Astrocyte (in vitro differentiated cells and primary cell): ENCODE data around the gene CIDEB. TPM values are rescaled to one million over a fixed set of nuclear protein-coding genes. Genes with fewer than 3 reads are reported as not detected.
A peak's percentile ranks its signal among the peaks of the same experiment; 100 is the strongest.

Source experiments
- DNase-seq: peaks from one replicate; pipeline ENCODE4 v3.0.0-alpha.2; 2010; ENCODE audit warnings: low read depth
- FAIRE-seq: peaks from 2 replicates; lab custom pipeline; 2011; peaks lifted over from hg19 to GRCh38; lab: Jason Lieb, UNC
- H2AFZ ChIP-seq: 2 replicates; pipeline ENCODE4 v1.6.0; 2012; ENCODE audit warnings: low read depth, low read length, inconsistent platforms
- H3K27ac ChIP-seq: 2 replicates; pipeline ENCODE4 v1.5.1; 2011; ENCODE audit warnings: low read depth, low read length, inconsistent platforms
- H3K27me3 ChIP-seq: 2 replicates; pipeline ENCODE4 v1.6.0; 2011; ENCODE audit warnings: low read length, inconsistent platforms; ENCODE audit not compliant: insufficient read depth
- H3K36me3 ChIP-seq: 2 replicates; pipeline ENCODE4 v1.5.1; 2011; ENCODE audit warnings: low read length, inconsistent platforms; ENCODE audit not compliant: insufficient read depth
- H3K4me1 ChIP-seq: 2 replicates; pipeline ENCODE4 v1.5.1; 2011; ENCODE audit warnings: low read length, inconsistent platforms; ENCODE audit not compliant: insufficient read depth
- H3K4me2 ChIP-seq: 2 replicates; pipeline ENCODE4 v1.6.0; 2012; ENCODE audit warnings: low read length, inconsistent platforms
- H3K4me3 ChIP-seq: 2 replicates; pipeline ENCODE4 v1.5.1; 2011; ENCODE audit warnings: low read depth, mild to moderate bottlenecking, low read length, inconsistent platforms; ENCODE audit not compliant: insufficient read depth
- H3K79me2 ChIP-seq: 2 replicates; pipeline ENCODE4 v1.6.0; 2012; ENCODE audit warnings: mild to moderate bottlenecking, low read length, inconsistent platforms; ENCODE audit not compliant: insufficient read depth
- H3K9ac ChIP-seq: 2 replicates; pipeline ENCODE4 v1.6.0; 2012; ENCODE audit warnings: mild to moderate bottlenecking, low read length, inconsistent platforms
- H3K9me3 ChIP-seq: 2 replicates; pipeline ENCODE4 v1.5.1; 2012; ENCODE audit warnings: low read depth, mild to moderate bottlenecking, low read length, inconsistent platforms; ENCODE audit not compliant: insufficient read depth
- H4K20me1 ChIP-seq: 2 replicates; pipeline ENCODE4 v1.6.0; 2012; ENCODE audit warnings: low read length, inconsistent platforms; ENCODE audit not compliant: insufficient read depth
- H3K27ac Mint-ChIP-seq: one replicate; pipeline ENCODE4 v1.8.0; 2021; ENCODE audit warnings: mild to moderate bottlenecking, mixed read lengths; ENCODE audit not compliant: unreplicated experiment
- H3K27me3 Mint-ChIP-seq: one replicate; pipeline ENCODE4 v1.8.0; 2021; ENCODE audit warnings: low read depth, mixed read lengths; ENCODE audit not compliant: unreplicated experiment
- H3K36me3 Mint-ChIP-seq: one replicate; pipeline ENCODE4 v1.8.0; 2021; ENCODE audit warnings: low read depth, mixed read lengths; ENCODE audit not compliant: unreplicated experiment
- H3K4me1 Mint-ChIP-seq: one replicate; pipeline ENCODE4 v1.8.0; 2021; ENCODE audit warnings: low read depth, mixed read lengths; ENCODE audit not compliant: unreplicated experiment
- H3K4me3 Mint-ChIP-seq: one replicate; pipeline ENCODE4 v1.8.0; 2021; ENCODE audit warnings: mild to moderate bottlenecking, moderate library complexity, mixed read lengths; ENCODE audit not compliant: unreplicated experiment
- H3K9me3 Mint-ChIP-seq: one replicate; pipeline ENCODE4 v1.8.0; 2021; ENCODE audit warnings: mild to moderate bottlenecking, mixed read lengths; ENCODE audit not compliant: unreplicated experiment
- EZH2 ChIP-seq: IDR thresholded peaks from 2 replicates; pipeline ENCODE4 v1.6.1; 2012; ENCODE audit warnings: mild to moderate bottlenecking, low read length, inconsistent platforms; ENCODE audit not compliant: insufficient read depth
- total RNA-seq: library from RNA; stranded (reverse); gene quantifications from 2 replicates; pipeline ENCODE4 v1.2.1, GENCODE V29; 2021
- TF ChIP-seq, protein P1 (sequence below): IDR thresholded peaks from 2 replicates; pipeline ENCODE4 v1.5.1; 2011; ENCODE audit warnings: low read depth, mild to moderate bottlenecking, inconsistent platforms, low read length, moderate library complexity; ENCODE audit not compliant: insufficient read depth

The CIDEB gene
- total RNA-seq, 1 donor from 2014 or later: not detected

DNA sequence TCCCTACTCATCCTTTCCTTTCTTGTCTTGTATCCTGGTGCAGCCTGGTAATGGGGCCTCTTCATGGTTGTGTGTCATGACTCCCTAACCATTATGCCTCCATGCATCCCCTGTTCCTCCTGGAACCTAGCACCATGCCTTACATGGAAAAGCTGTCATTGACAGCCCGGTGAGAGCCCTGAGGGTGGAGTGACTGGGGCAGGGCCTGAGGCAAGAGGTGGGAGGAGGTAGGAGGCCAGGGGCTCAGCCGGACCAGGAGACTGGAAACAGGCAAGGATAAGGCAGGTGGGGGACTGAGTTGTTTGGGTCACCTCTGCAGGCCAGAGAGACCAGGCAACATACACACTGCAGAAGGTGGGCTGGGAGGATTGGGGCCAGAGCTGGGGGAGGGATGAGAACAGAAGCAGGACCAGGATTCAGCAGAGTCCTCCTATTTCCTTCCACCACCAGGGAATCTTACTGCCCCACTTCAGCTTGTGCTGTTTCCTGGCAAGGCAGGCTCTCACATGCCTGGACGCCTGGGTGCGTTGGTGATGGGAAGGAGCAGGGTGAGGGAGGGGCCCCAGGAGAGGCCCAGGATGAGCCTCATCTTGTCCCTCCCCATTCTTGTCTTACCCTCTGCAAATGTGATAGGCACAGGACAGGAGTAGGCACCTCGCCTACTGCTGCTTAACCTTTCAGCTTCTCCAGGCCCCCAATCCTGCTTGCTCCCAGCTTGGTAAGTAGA, 1.9 kb upstream of the CIDEB start, which contains the start of gene LTB4R2:
LTB4R2 (plus strand) TSS at position 603 of the 727 bp plus-strand sequence. CDS start 525 bp downstream, outside the sequence.
- Mint-ChIP-seq H3K27me3 (peaks cover 6% of the 10 kb centered on the region), H3K9me3 (peaks cover 2% of the 10 kb centered on the region), H3K27ac (peak within 1 kb of the TSS; percentile 66), H3K4me1 (peaks cover 8% of the 10 kb centered on the region), H3K36me3 (peaks cover 29% of the 10 kb centered on the region), H3K4me3 (no peak within 1 kb of the TSS)
- no peak within 1 kb of the TSS for H3K4me3 ChIP-seq
- H3K9me3 ChIP-seq: no peaks in the 10 kb centered on the region
- peaks cover 16% of the 10 kb centered on the region for H3K4me1 ChIP-seq
- H2AFZ ChIP-seq: peak within 1 kb of the TSS; percentile 44
- H3K27ac ChIP-seq: no peak within 1 kb of the TSS
- peak within 1 kb of the TSS; percentile 78 for H3K4me2 ChIP-seq
- H3K27me3 ChIP-seq: peaks cover 2% of the 10 kb centered on the region
- H3K9ac ChIP-seq: no peak within 1 kb of the TSS
- FAIRE-seq: no peak
- H4K20me1 ChIP-seq: peaks cover 48% of the 10 kb centered on the region
- TF ChIP-seq EZH2: no peak
- TF ChIP-seq, protein P1, sequence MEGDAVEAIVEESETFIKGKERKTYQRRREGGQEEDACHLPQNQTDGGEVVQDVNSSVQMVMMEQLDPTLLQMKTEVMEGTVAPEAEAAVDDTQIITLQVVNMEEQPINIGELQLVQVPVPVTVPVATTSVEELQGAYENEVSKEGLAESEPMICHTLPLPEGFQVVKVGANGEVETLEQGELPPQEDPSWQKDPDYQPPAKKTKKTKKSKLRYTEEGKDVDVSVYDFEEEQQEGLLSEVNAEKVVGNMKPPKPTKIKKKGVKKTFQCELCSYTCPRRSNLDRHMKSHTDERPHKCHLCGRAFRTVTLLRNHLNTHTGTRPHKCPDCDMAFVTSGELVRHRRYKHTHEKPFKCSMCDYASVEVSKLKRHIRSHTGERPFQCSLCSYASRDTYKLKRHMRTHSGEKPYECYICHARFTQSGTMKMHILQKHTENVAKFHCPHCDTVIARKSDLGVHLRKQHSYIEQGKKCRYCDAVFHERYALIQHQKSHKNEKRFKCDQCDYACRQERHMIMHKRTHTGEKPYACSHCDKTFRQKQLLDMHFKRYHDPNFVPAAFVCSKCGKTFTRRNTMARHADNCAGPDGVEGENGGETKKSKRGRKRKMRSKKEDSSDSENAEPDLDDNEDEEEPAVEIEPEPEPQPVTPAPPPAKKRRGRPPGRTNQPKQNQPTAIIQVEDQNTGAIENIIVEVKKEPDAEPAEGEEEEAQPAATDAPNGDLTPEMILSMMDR: no peak
- DNase-seq: no peak
- H3K36me3 ChIP-seq: peaks cover 18% of the 10 kb centered on the region
- H3K79me2 ChIP-seq: no peaks in the 10 kb centered on the region

DNA sequence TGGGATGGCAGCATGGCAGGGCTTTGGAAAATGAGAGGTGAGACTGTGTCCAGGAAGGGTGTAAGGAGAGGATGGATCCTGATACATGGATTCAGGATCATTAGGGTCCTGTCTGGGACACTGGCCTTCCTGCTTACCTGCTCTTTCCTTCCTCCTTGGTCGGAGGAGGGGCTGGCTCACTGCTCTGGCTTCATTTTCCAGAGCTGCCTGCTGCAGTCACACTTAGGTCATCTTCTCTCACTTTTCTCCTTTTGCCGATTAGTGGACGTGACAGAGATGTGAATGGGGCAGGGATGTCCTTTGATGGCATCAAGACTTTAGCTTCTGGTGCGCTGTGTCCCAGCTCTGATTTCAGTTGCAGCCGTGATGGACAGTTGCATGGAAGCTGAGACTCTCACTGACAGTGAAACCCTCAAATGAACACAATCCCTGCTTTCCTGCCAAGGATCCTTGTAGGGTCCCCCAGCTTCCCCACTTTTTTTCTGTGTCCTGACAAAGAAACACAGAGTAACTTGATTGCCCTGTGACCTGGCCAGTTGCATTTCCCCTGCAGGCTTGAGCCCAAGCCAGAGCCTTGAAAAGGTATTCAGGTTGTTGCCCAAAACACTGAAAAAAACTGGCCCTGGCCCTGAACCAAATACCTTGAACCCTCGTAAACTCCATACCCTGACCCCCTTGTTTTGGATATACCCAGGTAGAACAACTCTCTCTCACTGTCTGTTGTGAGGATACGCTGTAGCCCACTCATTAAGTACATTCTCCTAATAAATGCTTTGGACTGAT, 756 bp upstream of the CIDEB start:
- peaks cover 8% of the 10 kb centered on the region for H3K4me1 Mint-ChIP-seq
- Histone ChIP-seq H3K79me2 (no peaks in the 10 kb centered on the region), H2AFZ (no peak overlapping the region), H3K9me3 (no peaks in the 10 kb centered on the region), H3K4me3 (no peak overlapping the region), H3K9ac (no peak overlapping the region), H3K36me3 (peaks cover 30% of the 10 kb centered on the region), H4K20me1 (peaks cover 48% of the 10 kb centered on the region), H3K27me3 (no peaks in the 10 kb centered on the region), H3K4me2 (no peak overlapping the region), H3K27ac (no peak overlapping the region), H3K4me1 (peaks cover 16% of the 10 kb centered on the region)
- TF ChIP-seq, protein P1: no peak
- no peak for TF ChIP-seq EZH2
- H3K9me3 Mint-ChIP-seq: no peaks in the 10 kb centered on the region
- DNase-seq (no peak), FAIRE-seq (no peak)
- H3K4me3 Mint-ChIP-seq: no peak overlapping the region
- H3K27me3 Mint-ChIP-seq: no peaks in the 10 kb centered on the region
- peaks cover 38% of the 10 kb centered on the region for H3K36me3 Mint-ChIP-seq
- H3K27ac Mint-ChIP-seq: no peak overlapping the region
